Measurements from ENCODE around the gene PLEKHM1. TPM values are rescaled to one million over a fixed set of nuclear protein-coding genes. Genes with fewer than 3 reads are reported as not detected.

The PLEKHM1 gene
- total RNA-seq, 1 experiment from 2014 or later = 28.5 TPM

DNA sequence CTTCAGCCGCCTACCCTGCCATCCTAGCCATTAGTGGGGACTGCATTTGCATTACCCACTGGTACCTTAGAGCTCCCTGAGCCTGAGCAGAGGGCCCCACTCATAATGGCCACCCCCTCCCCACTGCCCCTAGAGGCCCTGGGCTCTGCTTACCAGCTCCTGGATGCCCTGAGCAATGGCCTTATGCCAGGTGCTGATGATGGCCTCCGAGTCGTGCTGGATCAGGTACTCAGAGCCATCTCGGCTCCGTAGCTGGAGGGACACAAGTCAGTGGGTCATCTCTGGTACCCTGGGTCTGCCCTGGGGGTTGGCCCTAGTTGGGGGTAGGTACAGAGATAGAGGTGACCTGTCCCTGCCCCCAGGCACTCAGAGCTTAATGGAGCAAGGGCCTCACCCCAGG, 92.7 kb downstream of the PLEKHM1 start:
- CTCF ChIA-PET = no interaction called here
- POLR2A ChIA-PET = no interaction called here

DNA sequence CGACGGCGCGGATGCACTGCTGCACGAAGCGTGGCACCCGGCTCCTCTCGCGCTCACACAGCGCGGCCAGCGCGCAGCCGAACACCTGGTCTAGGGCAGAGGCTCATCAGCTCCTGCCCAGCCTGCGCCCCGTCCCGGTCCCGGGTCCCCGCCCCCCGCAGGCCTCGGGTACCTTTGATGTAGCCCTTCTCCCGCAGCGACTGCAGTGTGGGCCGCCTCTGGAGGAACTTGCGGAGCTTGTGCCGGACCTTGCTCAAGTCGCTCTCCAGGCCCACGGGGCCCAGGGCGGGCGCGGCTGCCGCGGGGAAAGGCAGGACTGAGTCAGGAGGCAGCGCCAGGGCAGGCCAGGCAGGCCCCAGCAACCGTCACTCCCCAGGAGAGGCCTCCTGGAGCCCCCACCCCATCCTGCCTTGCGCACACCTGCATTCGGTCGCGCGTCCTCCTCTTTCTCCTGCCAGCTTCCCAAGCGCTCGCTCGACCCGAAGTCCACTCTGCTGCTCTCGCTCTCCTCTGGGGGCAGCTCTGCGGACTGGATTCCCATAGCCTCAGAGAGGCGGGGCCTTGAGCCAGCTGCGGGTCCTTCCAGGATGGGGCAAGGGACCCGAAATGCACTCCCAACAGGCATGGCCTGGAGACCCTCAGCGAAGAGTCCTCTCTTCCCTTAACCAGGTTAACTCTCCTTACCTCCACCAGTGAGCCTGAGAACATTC, 93.9 kb downstream of the PLEKHM1 start:
- CTCF ChIA-PET = interaction anchor here (0.6 to 2.7 kb wide), 2 partner anchors 29 to 765 kb away, joined by 3 to 11 read pairs; no protein-coding TSS in a partner anchor
- Histone ChIP-seq H3K27ac (ENCODE audit: low read length) (no peak overlapping the region), H3K4me1 (ENCODE audit: control insufficient read depth, insufficient read depth, low read length) (no peaks in the 10 kb centered on the region; the same call in 1 of the 2 replicates), H3K27me3 (ENCODE audit: control insufficient read depth, insufficient read depth, low read length) (no peaks in the 10 kb centered on the region), H3K9me3 (ENCODE audit: control insufficient read depth, insufficient read depth, low read depth, low read length) (no peaks in the 10 kb centered on the region), H3K36me3 (ENCODE audit: control insufficient read depth, insufficient read depth, low read length) (no peaks in the 10 kb centered on the region), H3K4me3 (ENCODE audit: low read depth in 2 of 2, low read length in 2 of 2) (no peak overlapping the region)
- TF ChIP-seq TCF7L2 (IDR thresholded peaks at IDR 0.05; ENCODE audit: low read depth, low read length) = no peak
- TF ChIP-seq, protein P1, sequence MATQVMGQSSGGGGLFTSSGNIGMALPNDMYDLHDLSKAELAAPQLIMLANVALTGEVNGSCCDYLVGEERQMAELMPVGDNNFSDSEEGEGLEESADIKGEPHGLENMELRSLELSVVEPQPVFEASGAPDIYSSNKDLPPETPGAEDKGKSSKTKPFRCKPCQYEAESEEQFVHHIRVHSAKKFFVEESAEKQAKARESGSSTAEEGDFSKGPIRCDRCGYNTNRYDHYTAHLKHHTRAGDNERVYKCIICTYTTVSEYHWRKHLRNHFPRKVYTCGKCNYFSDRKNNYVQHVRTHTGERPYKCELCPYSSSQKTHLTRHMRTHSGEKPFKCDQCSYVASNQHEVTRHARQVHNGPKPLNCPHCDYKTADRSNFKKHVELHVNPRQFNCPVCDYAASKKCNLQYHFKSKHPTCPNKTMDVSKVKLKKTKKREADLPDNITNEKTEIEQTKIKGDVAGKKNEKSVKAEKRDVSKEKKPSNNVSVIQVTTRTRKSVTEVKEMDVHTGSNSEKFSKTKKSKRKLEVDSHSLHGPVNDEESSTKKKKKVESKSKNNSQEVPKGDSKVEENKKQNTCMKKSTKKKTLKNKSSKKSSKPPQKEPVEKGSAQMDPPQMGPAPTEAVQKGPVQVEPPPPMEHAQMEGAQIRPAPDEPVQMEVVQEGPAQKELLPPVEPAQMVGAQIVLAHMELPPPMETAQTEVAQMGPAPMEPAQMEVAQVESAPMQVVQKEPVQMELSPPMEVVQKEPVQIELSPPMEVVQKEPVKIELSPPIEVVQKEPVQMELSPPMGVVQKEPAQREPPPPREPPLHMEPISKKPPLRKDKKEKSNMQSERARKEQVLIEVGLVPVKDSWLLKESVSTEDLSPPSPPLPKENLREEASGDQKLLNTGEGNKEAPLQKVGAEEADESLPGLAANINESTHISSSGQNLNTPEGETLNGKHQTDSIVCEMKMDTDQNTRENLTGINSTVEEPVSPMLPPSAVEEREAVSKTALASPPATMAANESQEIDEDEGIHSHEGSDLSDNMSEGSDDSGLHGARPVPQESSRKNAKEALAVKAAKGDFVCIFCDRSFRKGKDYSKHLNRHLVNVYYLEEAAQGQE (IDR thresholded peaks at IDR 0.05; ENCODE audit: insufficient read depth in 1 of 2, low read depth in 2 of 2, low read length in 1 of 2) = no peak
- no peak for TF ChIP-seq POLR2AphosphoS5 (IDR thresholded peaks at IDR 0.05; ENCODE audit: low read depth, low read length)
- TF ChIP-seq, protein P2, sequence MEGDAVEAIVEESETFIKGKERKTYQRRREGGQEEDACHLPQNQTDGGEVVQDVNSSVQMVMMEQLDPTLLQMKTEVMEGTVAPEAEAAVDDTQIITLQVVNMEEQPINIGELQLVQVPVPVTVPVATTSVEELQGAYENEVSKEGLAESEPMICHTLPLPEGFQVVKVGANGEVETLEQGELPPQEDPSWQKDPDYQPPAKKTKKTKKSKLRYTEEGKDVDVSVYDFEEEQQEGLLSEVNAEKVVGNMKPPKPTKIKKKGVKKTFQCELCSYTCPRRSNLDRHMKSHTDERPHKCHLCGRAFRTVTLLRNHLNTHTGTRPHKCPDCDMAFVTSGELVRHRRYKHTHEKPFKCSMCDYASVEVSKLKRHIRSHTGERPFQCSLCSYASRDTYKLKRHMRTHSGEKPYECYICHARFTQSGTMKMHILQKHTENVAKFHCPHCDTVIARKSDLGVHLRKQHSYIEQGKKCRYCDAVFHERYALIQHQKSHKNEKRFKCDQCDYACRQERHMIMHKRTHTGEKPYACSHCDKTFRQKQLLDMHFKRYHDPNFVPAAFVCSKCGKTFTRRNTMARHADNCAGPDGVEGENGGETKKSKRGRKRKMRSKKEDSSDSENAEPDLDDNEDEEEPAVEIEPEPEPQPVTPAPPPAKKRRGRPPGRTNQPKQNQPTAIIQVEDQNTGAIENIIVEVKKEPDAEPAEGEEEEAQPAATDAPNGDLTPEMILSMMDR (IDR thresholded peaks at IDR 0.05) = no peak
- no peak for TF ChIP-seq SIN3A (IDR thresholded peaks at IDR 0.05; ENCODE audit: borderline replicate concordance, insufficient read depth, low read depth, low read length)
- in situ Hi-C loops (cut with HindIII; ENCODE audit: low pct_unique_long_range_greater_than_20kb, low sequenced_read_pairs) (no loop called here), intact Hi-C loops (cut with micrococcal nuclease; ENCODE audit: unreplicated experiment) (no loop called here)
- ATAC-seq (no peak), DNase-seq (ENCODE audit: low read depth, low spot score) (no peak)
- BruUV-seq (replicated peaks) = no TSS peak
- POLR2A ChIA-PET = no interaction called here

More for the DNA sequence above, 92.7 kb downstream of the PLEKHM1 start:
- Histone ChIP-seq H3K9me3 (ENCODE audit: control insufficient read depth, insufficient read depth, low read depth, low read length) (no peaks in the 10 kb centered on the region), H3K4me1 (ENCODE audit: control insufficient read depth, insufficient read depth, low read length) (no peaks in the 10 kb centered on the region; the same call in 1 of the 2 replicates), H3K27me3 (ENCODE audit: control insufficient read depth, insufficient read depth, low read length) (no peaks in the 10 kb centered on the region), H3K4me3 (ENCODE audit: low read depth in 2 of 2, low read length in 2 of 2) (no peak overlapping the region), H3K27ac (ENCODE audit: low read length) (no peak overlapping the region), H3K36me3 (ENCODE audit: control insufficient read depth, insufficient read depth, low read length) (no peaks in the 10 kb centered on the region)
- ATAC-seq (no peak), DNase-seq (ENCODE audit: low read depth, low spot score) (no peak)
- no TSS peak for BruUV-seq (replicated peaks)
- TF ChIP-seq, protein P2 (IDR thresholded peaks at IDR 0.05) = no peak
- no peak for TF ChIP-seq SIN3A (IDR thresholded peaks at IDR 0.05; ENCODE audit: borderline replicate concordance, insufficient read depth, low read depth, low read length)
- no peak for TF ChIP-seq POLR2AphosphoS5 (IDR thresholded peaks at IDR 0.05; ENCODE audit: low read depth, low read length)
- no peak for TF ChIP-seq TCF7L2 (IDR thresholded peaks at IDR 0.05; ENCODE audit: low read depth, low read length)
- TF ChIP-seq, protein P1 (IDR thresholded peaks at IDR 0.05; ENCODE audit: insufficient read depth in 1 of 2, low read depth in 2 of 2, low read length in 1 of 2) = no peak
- intact Hi-C loops (cut with micrococcal nuclease; ENCODE audit: unreplicated experiment) (no loop called here), in situ Hi-C loops (cut with HindIII; ENCODE audit: low pct_unique_long_range_greater_than_20kb, low sequenced_read_pairs) (no loop called here)

All from Panc1 (cell line).